ENCODE measurements around the gene RAPGEF2.

Gene RAPGEF2

GRCh38 chr4:159319027-159319426 lies 216.1 kb downstream of the RAPGEF2 start:
- TF ChIP-seq CTCF (IDR thresholded peaks at IDR 0.05; ENCODE audit: low read depth, low read length, missing control alignments) = no peak
- no peak for DNase-seq (ENCODE audit: extremely low read depth, low read depth)
- H3K4me3 ChIP-seq (replicated peaks; ENCODE audit: low read depth, low read length) = no peak overlapping the region

DNA sequence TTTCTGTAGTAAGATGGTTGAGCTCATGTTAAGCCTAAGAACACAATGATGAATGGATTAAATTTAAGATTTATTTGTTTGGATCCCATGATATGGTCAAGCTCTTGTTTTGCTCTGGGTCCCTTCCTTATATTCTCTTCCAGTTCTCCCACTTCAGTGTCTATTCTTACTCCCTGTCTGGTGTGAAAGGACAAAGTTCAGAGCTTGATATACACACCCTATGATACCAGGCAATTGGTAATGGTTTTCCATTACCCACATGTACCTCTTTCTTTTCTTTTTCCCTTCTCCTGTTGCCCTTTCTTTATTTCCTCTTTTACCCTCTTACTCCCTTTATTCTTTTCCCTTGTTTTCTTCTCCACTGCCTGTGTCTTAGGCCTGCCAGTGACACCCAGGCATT lies 223.6 kb downstream of the RAPGEF2 start:
- no peak overlapping the region for H3K4me3 ChIP-seq (replicated peaks; ENCODE audit: low read depth, low read length)
- no peak for DNase-seq (ENCODE audit: extremely low read depth, low read depth)
- TF ChIP-seq CTCF (IDR thresholded peaks at IDR 0.05; ENCODE audit: low read depth, low read length, missing control alignments) = no peak

DNA sequence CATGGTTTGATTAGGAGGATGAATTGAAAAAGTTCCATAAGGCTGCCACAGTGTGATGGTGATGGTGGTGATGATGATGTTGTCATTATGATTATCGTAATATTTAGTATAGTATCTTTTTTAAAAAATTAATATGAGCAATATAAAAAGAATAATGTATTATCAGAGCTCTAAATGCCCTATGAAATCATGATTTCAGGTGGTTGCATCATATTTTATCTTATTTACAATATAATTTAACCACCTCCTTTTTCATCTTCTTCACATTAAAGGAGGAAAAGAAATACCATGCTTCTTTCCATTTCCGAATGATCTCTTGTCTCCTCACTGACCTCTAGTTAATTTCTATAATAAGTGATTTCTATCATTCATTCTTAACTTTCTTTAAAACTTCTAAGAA lies 225.9 kb downstream of the RAPGEF2 start:
- no peak for TF ChIP-seq CTCF (IDR thresholded peaks at IDR 0.05; ENCODE audit: low read depth, low read length, missing control alignments)
- DNase-seq (ENCODE audit: extremely low read depth, low read depth) = no peak
- H3K4me3 ChIP-seq (replicated peaks; ENCODE audit: low read depth, low read length) = no peak overlapping the region

DNA sequence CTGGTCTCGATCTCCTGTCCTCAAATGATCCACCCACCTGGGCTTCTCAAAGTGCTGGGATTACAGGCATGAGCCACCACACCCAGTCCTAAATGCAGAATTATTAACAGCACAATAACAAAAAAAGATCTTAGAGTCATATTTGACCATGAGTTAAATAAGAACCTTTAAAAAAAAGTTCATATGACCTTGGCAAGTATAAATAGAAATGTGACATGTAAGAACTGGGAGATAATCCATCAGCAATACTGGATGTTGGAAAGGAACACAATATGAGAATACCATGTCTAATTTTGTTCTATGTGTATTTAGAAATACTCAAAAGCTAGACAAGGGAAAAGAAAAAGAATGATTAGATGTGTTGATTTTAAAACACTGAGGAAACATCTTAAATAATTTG lies 231.6 kb downstream of the RAPGEF2 start:
- H3K4me3 ChIP-seq (replicated peaks; ENCODE audit: low read depth, low read length) = no peak overlapping the region
- no peak for DNase-seq (ENCODE audit: extremely low read depth, low read depth)
- no peak for TF ChIP-seq CTCF (IDR thresholded peaks at IDR 0.05; ENCODE audit: low read depth, low read length, missing control alignments)

GRCh38 chr4:159337041-159337440 lies 234.2 kb downstream of the RAPGEF2 start:
- TF ChIP-seq CTCF (IDR thresholded peaks at IDR 0.05; ENCODE audit: low read depth, low read length, missing control alignments) = no peak
- DNase-seq (ENCODE audit: extremely low read depth, low read depth) = no peak
- H3K4me3 ChIP-seq (replicated peaks; ENCODE audit: low read depth, low read length) = no peak overlapping the region

DNA sequence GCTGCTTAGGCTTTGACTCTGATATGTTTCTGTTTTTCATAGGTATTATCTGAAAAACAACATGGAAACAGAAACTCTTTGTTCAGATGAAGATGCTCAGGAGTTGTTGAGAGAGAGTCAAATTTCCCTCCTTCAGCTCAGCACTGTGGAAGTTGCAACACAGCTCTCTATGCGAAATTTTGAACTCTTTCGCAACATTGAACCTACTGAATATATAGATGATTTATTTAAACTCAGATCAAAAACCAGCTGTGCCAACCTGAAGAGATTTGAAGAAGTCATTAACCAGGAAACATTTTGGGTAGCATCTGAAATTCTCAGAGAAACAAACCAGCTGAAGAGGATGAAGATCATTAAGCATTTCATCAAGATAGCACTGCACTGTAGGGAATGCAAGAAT lies 238.6 kb downstream of the RAPGEF2 start:
- no peak for DNase-seq (ENCODE audit: extremely low read depth, low read depth)
- no peak for TF ChIP-seq CTCF (IDR thresholded peaks at IDR 0.05; ENCODE audit: low read depth, low read length, missing control alignments)
- no peak overlapping the region for H3K4me3 ChIP-seq (replicated peaks; ENCODE audit: low read depth, low read length)

GRCh38 chr4:159342374-159342773 lies 239.5 kb downstream of the RAPGEF2 start:
- DNase-seq (ENCODE audit: extremely low read depth, low read depth) = no peak
- no peak for TF ChIP-seq CTCF (IDR thresholded peaks at IDR 0.05; ENCODE audit: low read depth, low read length, missing control alignments)
- no peak overlapping the region for H3K4me3 ChIP-seq (replicated peaks; ENCODE audit: low read depth, low read length)

Measured in HFF-Myc (cell line).